LHCN-M2 (cell line): ENCODE measurements around the gene SCYGR1. TPM values are rescaled to one million over a fixed set of nuclear protein-coding genes. Genes with fewer than 3 reads are reported as not detected.
"Not testable (repeated sequence)": the region's sequence is repeated elsewhere in the genome, so short reads cannot be mapped to it uniquely, and the experiment has no call there.

Source experiments
- DNase-seq: peaks from one replicate; pipeline ENCODE4 v3.0.0-alpha.2; 2012; ENCODE audit warnings: low read depth
- polyA plus RNA-seq: library from polyadenylated mRNA; unstranded; fragments of >200 nt; gene quantifications from one replicate; pipeline ENCODE4 v1.2.1, GENCODE V29; 2012; ENCODE audit warnings: missing spikeins
- total RNA-seq: library from RNA; depleted of rRNA; stranded (reverse); fragments of >200 nt; gene quantifications from 2 replicates; pipeline ENCODE4 v1.2.3, GENCODE V29; 2014; rRNA removed

Gene SCYGR1, protein sequence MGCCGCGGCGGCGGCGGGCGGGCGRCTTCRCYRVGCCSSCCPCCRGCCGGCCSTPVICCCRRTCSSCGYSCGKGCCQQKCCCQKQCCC
- not detected in 2 replicates for total RNA-seq
- polyA plus RNA-seq: not detected

- not testable (repeated sequence) for DNase-seq
These were observed at the start of gene SCYGR1 for GRCh38 chr2:227387583-227387982. Gene SCYGR1, minus strand, starts transcription at chr2:227387949. Its CDS starts 0 bp downstream, at chr2:227387949.

DNA sequence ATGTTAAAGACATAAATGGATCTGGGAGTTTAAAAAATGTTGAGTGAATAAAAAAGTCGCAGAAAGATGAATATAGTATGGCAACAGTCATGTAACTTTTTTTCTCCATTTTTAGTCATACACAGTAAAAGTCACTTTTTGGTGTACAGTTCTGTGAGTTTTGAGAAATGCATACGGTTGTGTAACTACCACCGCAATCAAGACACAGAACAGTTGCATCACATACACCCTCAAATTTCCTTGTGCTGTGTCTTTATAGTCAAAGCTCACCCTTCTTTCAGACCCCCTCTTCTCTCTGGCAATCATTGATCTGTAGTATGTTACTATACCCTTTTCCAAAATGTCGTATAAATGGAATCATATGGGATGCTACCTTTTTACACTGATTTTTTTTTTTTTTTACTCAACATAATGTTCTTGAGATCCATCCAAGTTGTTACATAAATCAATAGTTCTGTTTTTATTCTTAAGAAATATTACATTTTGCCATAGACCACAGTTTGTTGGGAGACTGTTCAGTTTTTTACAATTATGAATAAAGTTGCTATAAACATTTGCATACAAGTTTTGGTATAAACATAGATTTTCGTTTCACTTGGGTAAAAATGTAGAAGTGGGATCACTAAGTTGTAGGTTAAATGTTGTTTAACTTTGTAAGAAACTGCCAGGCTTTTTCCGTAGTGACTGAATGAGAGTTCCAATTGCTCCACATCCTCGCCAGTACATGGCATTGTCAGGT lies 48.9 kb upstream of the SCYGR1 start:
- no peak for DNase-seq

DNA sequence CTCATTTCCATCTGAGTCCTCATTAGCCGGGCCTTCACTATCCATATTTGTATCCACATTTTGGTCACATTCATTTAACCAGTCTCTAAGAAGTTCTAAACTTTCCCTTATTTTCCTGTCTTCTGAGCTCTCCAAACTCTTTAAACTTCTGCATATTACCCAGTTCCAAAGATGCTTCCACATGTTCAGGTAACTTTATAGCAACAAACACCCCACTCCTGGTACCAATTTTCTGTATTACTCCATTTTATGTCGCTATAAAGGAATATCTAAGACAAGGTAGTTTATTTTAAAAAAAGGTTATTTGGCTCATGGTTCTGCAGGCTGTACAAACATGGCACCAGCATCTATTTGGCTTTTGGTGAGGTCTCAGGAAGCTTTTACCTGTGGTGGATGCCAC lies 45.4 kb upstream of the SCYGR1 start:
- DNase-seq: no peak

GRCh38 chr2:227430639-227431038 lies 42.9 kb upstream of the SCYGR1 start:
- DNase-seq: no peak

DNA sequence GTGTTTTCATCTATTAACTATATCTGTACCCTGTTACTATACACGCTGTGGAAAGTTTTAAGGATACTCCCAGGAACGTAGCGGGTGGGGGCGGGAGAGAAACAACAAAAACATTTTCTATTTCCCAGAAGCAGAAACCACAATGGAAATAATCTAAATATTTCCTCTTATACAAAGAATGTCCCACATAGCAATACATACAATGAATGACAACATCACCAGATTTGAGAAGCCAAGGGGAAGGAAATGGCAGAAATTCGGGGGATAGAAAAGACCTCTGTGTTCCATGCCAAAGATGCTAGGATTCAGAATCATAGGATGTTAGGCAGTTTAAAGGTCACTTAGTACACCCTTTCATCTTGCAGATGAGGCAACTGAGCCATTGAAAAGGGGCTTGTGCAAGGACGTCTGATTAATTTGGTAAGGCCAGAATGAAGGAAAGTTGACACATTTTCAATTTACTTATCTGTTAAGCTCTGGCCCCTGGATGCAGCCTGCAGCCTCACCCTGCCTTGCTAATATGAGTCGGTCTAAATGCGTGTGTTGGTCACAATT lies 41.1 kb upstream of the SCYGR1 start:
- no peak for DNase-seq

DNA sequence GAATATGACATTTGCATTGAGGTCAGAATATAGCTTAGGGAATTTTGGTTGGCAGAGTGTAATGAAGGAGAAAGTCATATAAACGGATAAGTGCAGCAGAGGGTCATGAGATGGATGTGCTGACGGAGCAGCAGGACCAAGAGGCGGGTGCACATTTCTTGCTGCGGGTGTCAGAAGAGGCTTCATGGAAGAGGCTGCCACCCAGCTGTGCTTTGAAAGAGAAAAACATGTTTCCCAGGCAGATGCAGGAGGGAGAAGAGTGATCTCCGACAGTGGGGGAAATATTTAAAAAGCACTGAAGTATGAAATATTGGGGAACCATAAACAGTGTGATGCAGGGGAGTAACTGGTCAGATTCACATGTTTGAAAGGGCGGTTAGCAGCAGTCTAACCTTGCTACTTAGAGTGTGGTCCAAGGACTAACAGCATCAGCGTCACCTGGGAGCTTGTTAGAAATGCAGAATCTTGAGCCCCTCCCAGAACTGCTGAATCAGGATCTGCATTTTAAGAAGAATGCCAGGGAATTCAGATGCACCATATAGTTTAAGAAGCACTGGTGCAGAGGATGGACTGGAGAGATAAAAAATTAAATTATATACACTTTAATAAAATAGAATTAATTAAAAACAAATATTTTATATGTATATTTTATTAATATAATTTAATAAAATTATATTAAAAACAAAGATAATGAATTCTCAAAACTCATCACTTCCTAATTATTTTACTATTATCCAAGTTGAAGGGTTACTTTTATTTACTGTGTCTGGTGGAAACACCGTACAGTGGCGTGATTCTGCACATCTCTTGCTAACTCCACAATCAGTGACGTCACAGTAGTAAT lies 36.1 kb upstream of the SCYGR1 start:
- DNase-seq: no peak

DNA sequence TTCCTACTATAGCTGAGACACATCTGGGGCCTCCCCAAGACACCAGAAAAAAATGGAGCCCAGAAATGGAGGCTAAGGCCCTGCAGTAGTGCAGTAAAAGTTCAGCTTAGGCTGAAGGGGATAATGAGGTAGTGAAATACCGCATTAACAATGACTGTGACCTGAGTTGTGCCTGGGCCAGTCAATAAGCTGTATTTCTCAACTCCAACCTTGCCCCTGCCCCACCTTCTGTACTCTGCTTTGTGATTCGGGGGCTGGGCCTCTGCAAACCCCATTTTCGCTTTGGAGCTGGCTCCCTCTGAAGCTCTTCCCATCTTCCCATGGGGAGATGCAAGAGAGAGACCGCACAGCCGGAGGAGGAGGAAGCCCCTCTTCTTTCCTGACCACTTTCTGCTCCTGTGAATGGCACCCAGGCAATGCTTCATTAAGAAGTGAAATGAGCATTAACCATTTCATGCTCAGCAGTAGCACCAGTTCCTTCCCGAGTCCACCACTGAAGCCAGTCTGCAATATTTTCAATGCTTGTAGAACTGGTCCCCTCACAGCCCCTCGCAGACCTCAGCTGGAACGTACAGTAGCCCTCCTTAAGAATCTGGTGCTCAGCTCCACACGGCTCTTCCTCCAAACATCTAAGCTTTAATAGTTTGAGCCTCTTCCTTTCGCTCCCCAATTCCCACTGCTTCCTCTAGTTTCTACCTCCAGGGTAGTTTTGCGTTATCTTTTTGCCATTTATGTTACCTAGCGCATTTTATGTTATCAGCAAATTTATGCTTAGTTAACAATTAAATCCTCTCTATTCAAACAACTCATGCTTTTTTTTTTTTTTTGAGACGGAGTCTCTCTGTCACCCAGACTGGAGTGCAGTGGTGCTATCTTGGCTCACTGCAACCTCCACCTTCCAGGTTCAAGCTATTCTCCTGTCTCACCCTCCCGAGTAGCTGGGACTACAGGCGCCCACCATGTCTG lies 32.6 kb upstream of the SCYGR1 start:
- no peak for DNase-seq

GRCh38 chr2:227416701-227417100 lies 29.0 kb upstream of the SCYGR1 start:
- DNase-seq: peak; percentile 87

DNA sequence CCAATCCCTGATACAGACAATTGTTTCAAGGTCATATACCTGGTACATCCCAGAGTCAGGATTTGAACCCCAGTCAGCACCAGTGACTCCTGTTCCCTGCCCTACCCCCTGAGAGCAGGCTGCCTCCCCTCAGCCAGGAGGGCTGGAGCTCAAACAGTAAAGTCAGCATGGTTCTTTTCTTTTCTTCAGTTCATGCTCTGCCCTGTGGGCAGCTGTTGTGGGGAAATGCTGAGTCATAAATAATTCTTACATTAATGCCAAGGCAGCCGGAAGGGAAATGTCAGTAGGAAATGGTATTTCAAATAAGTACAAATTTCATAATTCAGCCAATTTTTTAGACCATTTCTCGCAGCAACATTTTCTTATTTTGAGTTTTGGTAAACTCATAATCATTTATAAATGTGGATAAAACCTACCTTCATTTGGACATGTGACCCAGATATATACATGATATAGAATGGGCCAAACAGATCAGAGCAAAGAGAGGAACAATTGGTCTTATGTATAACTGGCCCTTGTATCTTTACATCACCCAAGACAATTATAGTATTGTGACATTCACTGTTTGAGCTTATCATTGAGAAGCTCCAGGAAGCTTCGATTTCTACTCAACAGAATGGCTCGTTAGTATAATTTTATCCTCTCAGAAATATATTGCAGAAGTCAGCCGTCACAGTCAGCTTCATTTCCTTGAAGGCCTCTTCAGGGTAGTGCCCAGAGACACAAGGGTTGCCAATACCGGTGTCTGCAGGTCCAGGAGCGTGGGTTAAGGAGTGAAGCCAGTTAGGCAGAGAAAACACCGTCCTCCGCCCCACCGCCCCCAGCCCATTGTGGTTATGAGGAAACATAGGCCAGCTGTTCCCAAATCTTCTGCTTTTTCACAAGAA lies 28.0 kb upstream of the SCYGR1 start:
- peak; percentile 94 for DNase-seq

DNA sequence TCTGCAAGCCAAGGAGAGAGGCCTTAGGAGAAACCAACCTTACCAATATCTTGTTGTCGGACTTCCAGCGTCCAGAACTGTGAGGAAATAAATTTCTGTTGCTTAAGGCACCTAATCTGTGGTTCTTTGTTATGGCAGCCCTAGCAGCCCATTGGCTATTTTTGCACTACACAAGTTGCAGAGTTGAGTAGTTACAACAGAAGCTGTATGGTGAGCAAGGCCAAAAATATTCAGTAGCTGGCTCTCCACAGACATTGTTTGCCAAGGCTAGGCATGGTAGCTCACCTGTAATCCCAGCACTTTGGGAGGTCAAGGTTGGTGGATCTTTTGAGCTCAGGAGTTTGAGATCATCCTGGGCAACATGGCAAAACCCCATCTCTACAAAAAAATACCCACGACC lies 27.1 kb upstream of the SCYGR1 start:
- DNase-seq: peak; percentile 68

DNA sequence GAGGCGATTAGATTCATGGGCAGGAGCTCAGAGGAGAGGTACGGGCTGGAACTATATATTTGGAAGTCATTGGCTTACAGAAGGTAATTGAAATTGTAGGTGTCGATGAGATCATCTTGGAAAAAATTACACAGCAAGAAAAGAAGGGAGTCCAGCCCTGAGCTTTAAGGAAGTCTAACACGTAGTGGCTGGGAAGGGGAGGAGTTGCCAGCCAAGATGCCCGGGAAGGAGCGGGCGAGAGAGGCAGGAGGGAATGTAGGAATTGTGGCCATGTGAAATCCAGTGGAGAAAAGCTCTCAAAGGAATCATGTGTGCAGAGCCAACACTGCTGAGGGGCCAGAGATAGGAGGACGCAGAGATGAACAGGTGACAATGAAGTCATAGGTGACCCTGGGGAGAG lies 25.6 kb upstream of the SCYGR1 start:
- DNase-seq: no peak

DNA sequence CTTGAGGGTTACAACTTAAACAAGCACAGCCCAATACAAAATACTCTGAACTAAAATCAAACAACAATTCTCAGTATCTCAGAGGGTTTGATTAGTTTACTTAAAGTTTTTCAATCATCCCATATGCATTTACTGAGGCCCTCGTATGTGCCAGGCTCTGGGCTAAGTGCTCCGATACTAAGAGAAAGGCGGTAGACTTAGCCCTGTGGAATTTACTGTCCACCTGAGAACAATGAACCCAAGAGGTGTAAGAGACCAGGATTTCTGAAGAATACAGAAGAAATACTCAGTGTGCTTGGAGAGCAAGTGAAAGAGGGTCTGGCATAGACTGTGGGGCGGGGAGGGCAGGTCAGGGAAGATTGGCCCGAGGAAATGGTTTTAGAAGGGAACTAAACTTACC lies 25.1 kb upstream of the SCYGR1 start:
- DNase-seq: no peak

GRCh38 chr2:227411990-227412350 lies 24.2 kb upstream of the SCYGR1 start:
- DNase-seq: peak; percentile 66

DNA sequence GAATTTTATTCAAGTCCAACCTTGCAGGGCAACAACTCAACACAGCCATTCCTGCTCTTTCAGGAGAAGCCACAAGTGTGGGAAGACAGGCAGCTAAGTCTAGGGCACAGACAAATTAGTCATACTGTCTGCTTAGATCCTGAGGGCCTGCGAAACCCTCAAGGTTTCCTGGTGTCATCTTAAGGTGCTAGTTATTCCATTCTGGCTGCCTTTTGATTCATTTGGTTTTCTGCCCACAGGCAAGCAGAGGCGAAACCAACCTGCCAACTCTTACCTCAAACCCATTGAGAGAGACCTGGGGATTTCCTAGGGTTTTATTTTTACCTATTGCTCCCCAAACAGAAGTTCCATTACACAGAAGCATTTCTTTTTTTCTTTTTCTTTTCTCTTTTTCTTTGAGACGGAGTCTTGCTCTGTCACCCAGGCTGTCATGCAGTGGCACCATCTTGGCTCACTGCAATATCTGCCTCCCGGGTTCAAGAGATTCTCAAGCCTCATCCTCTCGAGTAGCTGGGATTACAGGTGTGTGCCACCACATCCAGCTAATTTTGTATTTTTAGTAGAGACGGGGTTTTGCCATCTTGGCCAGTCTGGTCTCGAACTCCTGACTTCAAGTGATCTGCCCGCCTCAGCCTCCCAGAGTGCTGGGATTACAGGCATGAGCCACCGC lies 23.7 kb upstream of the SCYGR1 start:
- peak; percentile 66 for DNase-seq

DNA sequence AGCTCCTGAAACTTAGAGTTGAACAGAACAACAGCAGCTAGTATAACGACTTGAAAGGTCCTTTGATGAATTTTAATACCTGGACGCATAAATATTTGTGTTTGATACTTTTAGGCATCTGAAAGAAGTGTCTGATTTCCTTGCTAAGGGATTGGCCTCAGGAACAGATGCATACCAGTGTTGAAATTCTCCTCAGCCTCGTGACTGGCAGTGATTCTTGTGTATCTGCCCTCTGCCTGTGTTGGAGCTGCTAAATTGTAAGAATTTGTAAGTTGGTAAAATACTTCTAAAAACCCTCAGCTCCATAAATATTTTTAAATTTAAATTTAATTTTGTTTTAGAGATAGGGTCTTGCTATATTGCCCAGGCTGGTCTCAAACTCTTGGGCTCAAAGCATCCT lies 22.4 kb upstream of the SCYGR1 start:
- DNase-seq: peak; percentile 36

DNA sequence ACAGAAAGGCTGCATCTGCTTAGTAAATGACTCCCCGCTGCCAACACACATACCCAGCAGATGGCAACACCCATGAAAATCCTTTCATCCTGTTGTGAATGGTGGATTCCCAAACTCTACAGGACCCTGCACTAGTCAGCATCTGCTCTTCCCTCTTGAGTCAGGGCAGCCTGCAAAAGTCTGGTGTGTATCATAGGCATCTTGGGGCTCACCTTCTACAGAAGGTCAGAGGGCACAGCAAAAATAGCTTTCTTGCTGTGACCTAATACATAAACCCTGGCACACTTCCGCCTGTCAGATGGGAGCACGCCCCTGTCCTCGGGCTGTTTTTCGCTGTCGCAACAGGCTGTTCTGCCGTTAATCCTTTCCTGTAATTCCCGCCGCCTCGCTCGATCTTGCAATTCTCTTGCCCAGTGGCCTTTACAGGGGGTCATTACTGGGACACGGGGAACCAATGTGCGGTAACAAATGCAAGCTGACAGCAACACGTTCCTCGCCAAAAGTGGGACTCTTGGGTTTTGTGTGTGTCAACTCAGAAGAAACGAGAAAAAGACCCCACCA lies 19.9 kb upstream of the SCYGR1 start:
- DNase-seq: peak; percentile 41

- DNase-seq: peak; percentile 98
These were observed 18.7 kb upstream of the SCYGR1 start for GRCh38 chr2:227406177-227407031.

GRCh38 chr2:227404585-227405271 lies 17.0 kb upstream of the SCYGR1 start:
- no peak for DNase-seq
